ENCODE measurements around the gene SRSF5.

The SRSF5 gene

GRCh38 chr14:69794791-69795190 is 27.8 kb downstream of the SRSF5 start:
- no peak overlapping the region for H3K27ac ChIP-seq (ENCODE audit: low read length)
- no peak overlapping the region for H3K9ac ChIP-seq (ENCODE audit: low read depth, low read length)
- no peaks in the 10 kb centered on the region for H3K27me3 ChIP-seq (ENCODE audit: insufficient read depth, low read length)

DNA sequence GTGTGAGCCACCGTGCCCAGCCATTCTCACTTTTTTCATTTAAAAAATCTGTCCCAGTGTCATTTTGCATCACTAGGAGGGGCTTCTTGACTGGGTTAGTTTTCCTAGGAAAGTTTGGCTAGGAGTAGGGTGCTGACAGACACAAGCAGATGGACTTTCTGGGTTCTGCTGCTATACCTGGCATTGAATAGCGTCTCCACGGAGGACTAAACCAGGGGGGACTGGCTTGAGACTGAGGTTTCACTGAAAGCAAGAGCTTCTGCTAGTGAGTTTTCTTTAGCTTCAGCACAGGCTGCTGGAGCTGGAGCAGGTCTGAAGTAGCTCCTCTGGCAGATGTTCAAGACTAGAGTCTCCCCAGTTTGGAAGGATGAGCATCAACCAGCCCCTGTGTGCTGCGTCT is 28.7 kb downstream of the SRSF5 start:
- Histone ChIP-seq H3K4me1 (ENCODE audit: insufficient read depth, low read length) (peaks cover 9% of the 10 kb centered on the region; the same call in 1 of the 2 replicates), H3K27me3 (ENCODE audit: insufficient read depth, low read length) (no peaks in the 10 kb centered on the region), H3K27ac (ENCODE audit: low read length) (no peak overlapping the region), H3K9me3 (ENCODE audit: insufficient read depth, low read depth, low read length) (no peaks in the 10 kb centered on the region), H3K4me3 (ENCODE audit: low read length) (no peak overlapping the region), H3K9ac (ENCODE audit: low read depth, low read length) (no peak overlapping the region), H3K36me3 (ENCODE audit: insufficient read depth, low read depth, low read length) (no peaks in the 10 kb centered on the region)

More at GRCh38 chr14:69794791-69795190, 27.8 kb downstream of the SRSF5 start:
- H3K9me3 ChIP-seq (ENCODE audit: insufficient read depth, low read depth, low read length), result no peaks in the 10 kb centered on the region
- H3K4me1 ChIP-seq (ENCODE audit: insufficient read depth, low read length), result peaks cover 9% of the 10 kb centered on the region; the same call in 1 of the 2 replicates
- H3K4me3 ChIP-seq (ENCODE audit: low read length), result no peak overlapping the region
- no peaks in the 10 kb centered on the region for H3K36me3 ChIP-seq (ENCODE audit: insufficient read depth, low read depth, low read length)

GRCh38 chr14:69796797-69797500 is 30.0 kb downstream of the SRSF5 start, which contains the start of gene SLC10A1:
SLC10A1 (minus strand) TSS chr14:69797241; CDS start chr14:69797155, 86 bp downstream.
- Histone ChIP-seq H3K27ac (ENCODE audit: low read length) (no peak within 1 kb of the TSS), H3K9me3 (ENCODE audit: insufficient read depth, low read depth, low read length) (no peaks in the 10 kb centered on the region), H3K4me3 (ENCODE audit: low read length) (no peak within 1 kb of the TSS), H3K36me3 (ENCODE audit: insufficient read depth, low read depth, low read length) (no peaks in the 10 kb centered on the region), H3K9ac (ENCODE audit: low read depth, low read length) (no peak within 1 kb of the TSS), H3K27me3 (ENCODE audit: insufficient read depth, low read length) (no peaks in the 10 kb centered on the region), H3K4me1 (ENCODE audit: insufficient read depth, low read length) (peaks cover 9% of the 10 kb centered on the region; the same call in 1 of the 2 replicates)

GRCh38 chr14:69797573-69798338 is 30.8 kb downstream of the SRSF5 start:
- no peak overlapping the region for H3K27ac ChIP-seq (ENCODE audit: low read length)
- no peaks in the 10 kb centered on the region for H3K9me3 ChIP-seq (ENCODE audit: insufficient read depth, low read depth, low read length)
- no peak overlapping the region for H3K9ac ChIP-seq (ENCODE audit: low read depth, low read length)
- H3K27me3 ChIP-seq (ENCODE audit: insufficient read depth, low read length), result no peaks in the 10 kb centered on the region
- no peak overlapping the region for H3K4me3 ChIP-seq (ENCODE audit: low read length)
- no peaks in the 10 kb centered on the region for H3K36me3 ChIP-seq (ENCODE audit: insufficient read depth, low read depth, low read length)
- H3K4me1 ChIP-seq (ENCODE audit: insufficient read depth, low read length), result peaks cover 9% of the 10 kb centered on the region; the same call in 1 of the 2 replicates

DNA sequence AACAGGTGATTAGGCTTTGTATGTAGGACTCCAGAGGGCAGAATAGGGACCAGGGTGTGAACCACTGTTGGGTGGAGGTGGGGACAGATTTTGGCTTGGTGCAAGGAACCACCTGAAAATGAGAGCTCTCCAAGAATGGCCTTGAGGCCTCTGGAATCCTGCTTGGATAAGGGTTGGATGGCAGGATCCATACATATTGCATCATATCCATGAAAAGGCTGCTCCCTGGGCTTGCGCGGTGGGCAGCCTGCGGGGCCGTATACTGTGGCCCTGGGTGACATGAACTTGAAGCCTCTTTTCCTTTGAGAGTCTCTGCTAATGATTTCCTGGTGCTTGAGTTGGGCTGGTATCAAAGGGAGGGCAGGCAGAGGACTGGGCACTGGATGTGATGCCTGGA is 31.4 kb downstream of the SRSF5 start:
- Histone ChIP-seq H3K9ac (ENCODE audit: low read depth, low read length) (no peak overlapping the region), H3K36me3 (ENCODE audit: insufficient read depth, low read depth, low read length) (no peaks in the 10 kb centered on the region), H3K27ac (ENCODE audit: low read length) (no peak overlapping the region), H3K27me3 (ENCODE audit: insufficient read depth, low read length) (no peaks in the 10 kb centered on the region), H3K9me3 (ENCODE audit: insufficient read depth, low read depth, low read length) (no peaks in the 10 kb centered on the region), H3K4me1 (ENCODE audit: insufficient read depth, low read length) (peaks cover 9% of the 10 kb centered on the region; the same call in 1 of the 2 replicates), H3K4me3 (ENCODE audit: low read length) (no peak overlapping the region)

DNA sequence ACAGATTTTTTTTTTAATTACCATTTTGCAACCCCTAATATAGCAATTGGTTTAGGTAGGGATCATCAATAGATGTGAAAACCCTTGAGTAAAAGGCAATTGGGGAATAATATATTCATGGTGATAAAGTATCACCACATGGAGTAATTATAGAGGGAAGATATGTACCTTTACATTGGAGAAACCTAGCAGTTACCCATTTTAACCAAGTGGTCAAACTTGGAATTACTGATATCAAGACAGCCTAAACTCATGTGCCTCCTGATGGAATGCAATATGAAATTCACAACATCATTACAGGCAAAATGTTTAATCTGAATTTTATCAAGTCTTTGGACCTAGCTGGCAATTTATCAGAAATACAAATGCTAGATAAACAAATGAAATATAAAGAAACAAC is 36.8 kb downstream of the SRSF5 start:
- Histone ChIP-seq H3K36me3 (ENCODE audit: insufficient read depth, low read depth, low read length) (no peaks in the 10 kb centered on the region), H3K27ac (ENCODE audit: low read length) (no peak overlapping the region), H3K9me3 (ENCODE audit: insufficient read depth, low read depth, low read length) (no peaks in the 10 kb centered on the region), H3K9ac (ENCODE audit: low read depth, low read length) (no peak overlapping the region), H3K4me1 (ENCODE audit: insufficient read depth, low read length) (peaks cover 9% of the 10 kb centered on the region; the same call in 1 of the 2 replicates), H3K27me3 (ENCODE audit: insufficient read depth, low read length) (no peaks in the 10 kb centered on the region), H3K4me3 (ENCODE audit: low read length) (no peak overlapping the region)

- Histone ChIP-seq H3K4me3 (ENCODE audit: low read length) (no peak overlapping the region), H3K4me1 (ENCODE audit: insufficient read depth, low read length) (no peaks in the 10 kb centered on the region), H3K27me3 (ENCODE audit: insufficient read depth, low read length) (no peaks in the 10 kb centered on the region), H3K9ac (ENCODE audit: low read depth, low read length) (no peak overlapping the region), H3K27ac (ENCODE audit: low read length) (no peak overlapping the region), H3K9me3 (ENCODE audit: insufficient read depth, low read depth, low read length) (no peaks in the 10 kb centered on the region), H3K36me3 (ENCODE audit: insufficient read depth, low read depth, low read length) (no peaks in the 10 kb centered on the region)
Observed at GRCh38 chr14:69804902-69805301, 38.0 kb downstream of the SRSF5 start.

GRCh38 chr14:69807192-69807591 is 40.2 kb downstream of the SRSF5 start:
- H3K4me3 ChIP-seq (ENCODE audit: low read length), result no peak overlapping the region
- H3K27ac ChIP-seq (ENCODE audit: low read length), result no peak overlapping the region
- H3K4me1 ChIP-seq (ENCODE audit: insufficient read depth, low read length), result no peaks in the 10 kb centered on the region
- no peaks in the 10 kb centered on the region for H3K9me3 ChIP-seq (ENCODE audit: insufficient read depth, low read depth, low read length)
- no peaks in the 10 kb centered on the region for H3K36me3 ChIP-seq (ENCODE audit: insufficient read depth, low read depth, low read length)
- no peak overlapping the region for H3K9ac ChIP-seq (ENCODE audit: low read depth, low read length)
- no peaks in the 10 kb centered on the region for H3K27me3 ChIP-seq (ENCODE audit: insufficient read depth, low read length)

DNA sequence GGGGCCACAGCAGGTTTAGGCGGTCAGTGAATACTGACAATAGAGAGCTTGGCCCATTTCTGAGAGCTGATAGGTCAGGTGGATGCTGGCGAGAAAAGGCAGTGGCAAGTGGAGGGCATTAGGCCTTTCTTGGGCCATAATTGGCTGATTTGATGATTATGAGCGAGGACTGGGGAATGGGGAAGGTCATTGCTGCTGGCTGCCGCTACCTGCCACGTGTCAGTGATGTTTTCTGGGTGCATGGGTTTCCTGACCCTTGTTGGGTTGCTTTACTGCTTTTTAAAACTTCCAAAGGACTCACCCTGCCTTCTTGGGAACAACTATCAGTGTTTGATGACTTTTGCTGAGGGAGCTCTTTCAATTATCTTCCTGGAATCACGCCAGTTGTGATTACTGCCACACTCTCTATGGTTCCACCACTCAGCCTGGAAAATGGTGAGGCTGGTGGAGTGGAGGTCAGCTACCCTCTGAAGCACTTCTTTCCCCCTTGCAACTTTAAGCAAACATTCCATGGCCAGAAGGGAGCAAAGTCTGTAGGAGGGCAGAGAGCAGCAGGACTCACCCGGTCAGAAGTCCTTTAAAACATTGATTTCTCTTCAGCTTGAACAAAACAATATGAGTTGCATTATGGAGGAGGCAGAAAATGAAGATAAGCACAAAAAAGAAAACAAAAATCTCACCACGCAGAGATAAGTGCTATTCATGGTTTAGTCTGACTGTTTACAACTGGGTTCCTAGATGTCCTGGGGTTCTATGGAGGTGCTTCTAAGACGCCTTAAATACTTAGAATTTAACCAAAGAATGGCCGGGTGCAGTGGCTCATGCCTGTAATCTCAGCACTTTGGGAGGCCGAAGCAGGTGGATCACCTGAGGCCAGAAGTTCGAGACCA is 42.2 kb downstream of the SRSF5 start:
- Histone ChIP-seq H3K4me1 (ENCODE audit: insufficient read depth, low read length) (no peaks in the 10 kb centered on the region), H3K9ac (ENCODE audit: low read depth, low read length) (no peak overlapping the region), H3K36me3 (ENCODE audit: insufficient read depth, low read depth, low read length) (no peaks in the 10 kb centered on the region), H3K9me3 (ENCODE audit: insufficient read depth, low read depth, low read length) (no peaks in the 10 kb centered on the region), H3K27me3 (ENCODE audit: insufficient read depth, low read length) (no peaks in the 10 kb centered on the region), H3K27ac (ENCODE audit: low read length) (no peak overlapping the region), H3K4me3 (ENCODE audit: low read length) (no peak overlapping the region)

DNA sequence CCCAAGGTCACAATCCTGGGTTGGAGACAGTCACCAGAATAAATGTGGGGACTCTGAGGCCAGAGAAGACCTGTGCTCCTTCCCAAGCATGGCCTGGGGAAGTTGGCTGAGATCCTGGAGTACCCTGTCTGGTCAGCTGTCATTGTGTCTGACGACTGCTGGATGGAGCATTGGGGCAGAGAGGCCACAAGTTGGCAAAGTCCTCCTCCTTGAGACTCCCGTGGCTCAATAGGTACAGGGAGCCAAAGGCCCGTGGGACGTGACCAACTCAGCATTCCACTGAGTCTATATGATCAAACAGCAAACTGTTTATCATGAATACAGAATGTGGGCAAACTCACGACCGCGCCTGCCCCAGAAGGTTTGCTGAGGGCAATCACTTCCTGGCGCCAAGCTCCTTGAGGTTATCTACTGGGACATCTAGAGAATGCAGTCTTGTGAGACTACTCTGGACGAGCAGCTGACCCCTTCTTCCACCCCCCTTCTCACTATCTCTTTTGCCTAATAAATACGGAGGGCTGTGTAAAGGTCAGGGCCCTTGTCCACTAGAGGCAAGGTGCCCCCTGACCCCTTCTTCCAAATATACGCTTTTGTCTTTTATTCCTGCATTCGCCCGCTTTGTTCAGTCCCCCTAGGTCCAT is 44.4 kb downstream of the SRSF5 start:
- no peak overlapping the region for H3K4me3 ChIP-seq (ENCODE audit: low read length)
- no peaks in the 10 kb centered on the region for H3K27me3 ChIP-seq (ENCODE audit: insufficient read depth, low read length)
- no peak overlapping the region for H3K9ac ChIP-seq (ENCODE audit: low read depth, low read length)
- H3K27ac ChIP-seq (ENCODE audit: low read length), result no peak overlapping the region
- no peaks in the 10 kb centered on the region for H3K36me3 ChIP-seq (ENCODE audit: insufficient read depth, low read depth, low read length)
- H3K9me3 ChIP-seq (ENCODE audit: insufficient read depth, low read depth, low read length), result no peaks in the 10 kb centered on the region
- no peaks in the 10 kb centered on the region for H3K4me1 ChIP-seq (ENCODE audit: insufficient read depth, low read length)

GRCh38 chr14:69811868-69812252 is 44.9 kb downstream of the SRSF5 start:
- Histone ChIP-seq H3K4me1 (ENCODE audit: insufficient read depth, low read length) (no peaks in the 10 kb centered on the region), H3K27me3 (ENCODE audit: insufficient read depth, low read length) (no peaks in the 10 kb centered on the region), H3K4me3 (ENCODE audit: low read length) (no peak overlapping the region)

More at GRCh38 chr14:69811868-69812252, 44.9 kb downstream of the SRSF5 start:
- no peaks in the 10 kb centered on the region for H3K36me3 ChIP-seq (ENCODE audit: insufficient read depth, low read depth, low read length)
- no peaks in the 10 kb centered on the region for H3K9me3 ChIP-seq (ENCODE audit: insufficient read depth, low read depth, low read length)
- H3K27ac ChIP-seq (ENCODE audit: low read length), result no peak overlapping the region
- no peak overlapping the region for H3K9ac ChIP-seq (ENCODE audit: low read depth, low read length)

Measured in iPS-20b (cell line).